Activated gamma-delta T cell treated with Interleukin-2 at 50 U/mL for 16 hours (primary cell): Measurements from ENCODE around the gene MIF.
"Not testable (repeated sequence)": the region's sequence is repeated elsewhere in the genome, so short reads cannot be mapped to it uniquely, and the experiment has no call there.

Experiments
- DNase-seq: peaks from one replicate; pipeline ENCODE4 v3.0.0-alpha.2; 2020

The MIF gene

DNA sequence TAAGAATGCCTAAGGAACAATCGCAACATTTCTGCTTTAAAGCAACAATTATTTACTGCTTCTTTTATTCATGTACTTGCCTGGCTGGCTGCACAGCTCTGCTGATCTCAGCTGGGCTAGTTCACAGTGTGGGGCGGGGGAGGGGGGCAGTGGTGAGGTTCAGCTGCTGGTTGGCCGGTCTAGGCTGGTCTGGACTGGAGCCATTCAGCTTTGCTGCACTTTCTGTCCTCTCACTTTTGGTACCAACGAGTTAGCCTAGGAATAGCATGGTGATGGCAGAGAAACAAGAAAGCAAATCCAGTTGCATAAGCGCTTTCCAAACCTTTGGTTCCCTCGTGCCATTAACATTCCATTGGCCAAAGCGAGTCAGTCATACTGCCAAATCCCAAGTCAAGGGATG, 16.0 kb upstream of the MIF start:
- no peak for DNase-seq

DNA sequence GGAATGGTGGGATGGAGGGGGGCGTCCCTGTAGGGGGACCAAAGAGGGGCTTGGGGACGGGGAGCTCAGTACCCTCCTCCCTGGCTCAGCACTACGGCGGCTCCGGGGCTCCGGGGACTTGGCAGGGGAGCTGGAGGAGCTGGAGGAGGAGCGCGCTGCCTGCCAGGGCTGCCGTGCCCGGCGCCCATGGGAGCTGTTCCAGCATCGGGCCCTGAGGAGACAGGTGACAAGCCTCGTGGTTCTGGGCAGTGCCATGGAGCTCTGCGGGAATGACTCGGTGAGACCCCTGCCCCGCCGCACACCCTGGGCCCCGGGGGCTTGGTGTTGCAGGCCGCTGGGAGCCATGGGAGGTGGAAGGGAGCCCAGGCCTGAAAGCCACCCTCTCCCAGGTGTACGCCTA, 11.8 kb upstream of the MIF start:
- DNase-seq, result no peak

DNA sequence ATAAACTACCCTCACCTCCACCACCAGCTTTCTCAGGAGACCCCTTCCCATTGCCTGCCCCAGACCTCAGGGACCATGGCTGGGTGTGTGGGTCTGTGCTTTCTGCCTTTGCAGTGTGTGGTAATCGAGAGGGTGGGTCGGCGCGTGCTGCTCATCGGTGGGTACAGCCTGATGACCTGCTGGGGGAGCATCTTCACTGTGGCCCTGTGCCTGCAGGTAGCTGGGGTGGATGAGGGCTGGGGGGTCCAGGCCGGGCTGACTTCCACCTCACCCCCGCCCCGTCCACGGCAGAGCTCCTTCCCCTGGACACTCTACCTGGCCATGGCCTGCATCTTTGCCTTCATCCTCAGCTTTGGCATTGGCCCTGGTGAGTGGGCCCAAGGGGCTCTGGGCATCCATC, 10.5 kb upstream of the MIF start:
- DNase-seq, result no peak

DNA sequence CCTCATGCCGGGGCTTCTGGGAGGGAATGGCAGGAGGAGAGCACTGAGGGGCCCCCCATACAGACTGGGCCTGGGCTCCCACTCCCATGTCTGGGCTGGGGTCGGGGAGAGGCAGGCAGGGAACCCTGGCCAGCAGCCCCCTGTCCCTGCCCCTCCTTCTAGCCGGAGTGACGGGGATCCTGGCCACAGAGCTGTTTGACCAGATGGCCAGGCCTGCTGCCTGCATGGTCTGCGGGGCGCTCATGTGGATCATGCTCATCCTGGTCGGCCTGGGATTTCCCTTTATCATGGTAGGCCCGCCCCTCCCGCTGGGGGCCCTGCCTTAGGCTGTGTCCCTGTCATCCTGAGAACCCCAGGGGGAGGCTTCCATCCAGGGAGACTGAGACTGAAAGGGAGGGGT, 10.0 kb upstream of the MIF start:
- no peak for DNase-seq

DNA sequence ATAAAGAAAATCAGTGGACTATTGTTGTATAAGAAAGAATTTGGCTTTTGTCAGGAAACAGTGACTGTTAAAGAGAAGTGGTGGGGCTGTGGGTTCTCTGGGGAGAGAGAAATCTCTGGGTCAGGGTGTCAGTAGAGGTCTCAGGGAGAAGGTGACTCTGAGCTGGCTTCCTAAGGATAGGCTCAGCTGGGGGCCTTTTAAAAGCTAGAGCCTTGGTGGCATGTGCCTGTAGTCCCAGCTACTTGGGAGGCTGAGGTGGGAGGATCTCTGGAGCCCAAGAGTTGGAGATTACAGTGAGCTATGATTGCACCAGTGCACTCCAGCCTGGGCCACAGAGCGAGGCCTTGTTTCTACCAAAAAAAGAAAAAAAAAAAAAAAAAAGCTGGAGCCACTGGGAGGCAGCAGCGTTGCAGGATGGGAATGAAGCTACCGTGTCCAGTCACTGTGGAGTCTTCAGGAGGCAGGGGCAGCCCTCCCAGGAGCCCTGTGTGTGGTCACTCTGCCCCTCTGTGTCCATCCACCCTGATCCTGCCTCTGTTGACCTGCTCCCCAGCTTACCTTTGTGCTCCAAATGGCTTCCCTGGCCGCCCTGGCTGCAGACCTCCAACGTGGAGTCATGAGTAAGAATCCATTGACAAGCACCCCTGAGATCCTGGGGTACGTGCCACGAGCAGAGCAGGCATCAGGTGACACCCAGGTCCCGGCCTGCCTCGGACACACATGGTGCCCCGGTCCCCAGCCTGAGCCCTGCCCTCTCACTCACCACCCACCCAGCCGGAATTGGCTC, 5.4 kb upstream of the MIF start:
- DNase-seq, result no peak

DNA sequence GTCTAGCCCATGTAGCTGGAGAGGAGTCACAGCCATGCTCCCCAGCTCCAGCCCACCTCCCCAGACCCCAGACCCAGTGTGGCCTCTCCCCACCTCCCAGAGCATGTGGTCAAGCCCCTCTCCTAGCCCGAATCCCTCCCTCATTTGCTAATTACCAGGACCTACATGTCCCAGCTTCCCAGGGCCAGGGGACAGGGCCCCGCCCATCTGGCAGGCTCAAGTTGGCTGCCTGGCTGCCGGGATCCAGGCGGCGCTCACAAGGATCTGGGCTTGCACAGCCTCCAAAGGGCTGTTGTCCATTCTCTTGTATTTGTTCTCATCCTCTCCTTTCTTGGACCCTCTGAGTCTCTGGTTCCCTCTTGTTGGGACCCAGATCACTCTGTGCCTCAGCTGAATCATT, 4.6 kb upstream of the MIF start:
- no peak for DNase-seq

DNA sequence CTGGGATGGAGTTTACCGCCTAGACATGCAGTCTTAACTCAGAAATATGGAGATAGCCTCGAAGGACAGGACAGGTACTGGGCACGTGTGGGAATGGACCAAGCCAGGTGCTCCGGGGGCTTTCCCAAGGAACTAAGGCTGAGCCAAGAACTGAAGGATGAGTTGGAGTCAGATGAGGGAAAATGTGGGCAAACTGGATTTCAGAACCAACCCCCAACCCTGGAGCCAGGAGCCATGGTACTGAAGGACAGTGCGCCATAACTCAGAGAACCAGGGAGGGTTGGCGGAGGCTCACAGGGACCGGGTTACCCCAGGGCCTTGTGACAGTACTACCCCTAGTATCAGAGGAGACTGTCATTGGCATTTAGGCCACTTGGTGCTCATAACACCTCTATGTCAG, 2.5 kb upstream of the MIF start:
- DNase-seq, result no peak

DNA sequence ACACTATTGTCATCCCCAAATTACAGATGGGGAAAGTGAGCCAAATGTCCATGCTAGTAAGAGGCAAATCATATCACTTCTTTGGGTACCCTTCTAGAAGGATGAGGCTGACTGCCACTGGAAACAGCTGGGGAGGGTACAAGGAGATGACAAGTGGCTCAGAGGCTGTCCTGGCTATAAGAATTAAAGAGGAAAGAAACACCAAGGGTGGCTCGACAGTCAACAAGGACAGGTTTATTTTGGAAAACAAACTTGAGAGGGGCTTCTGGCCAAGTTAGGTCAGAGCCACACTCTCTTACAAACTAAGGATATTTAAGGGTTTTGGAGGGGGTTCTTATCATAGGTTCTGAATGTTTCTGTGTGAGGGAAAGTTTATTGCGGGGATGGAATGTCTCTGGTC, 2.1 kb upstream of the MIF start:
- DNase-seq, result no peak

DNA sequence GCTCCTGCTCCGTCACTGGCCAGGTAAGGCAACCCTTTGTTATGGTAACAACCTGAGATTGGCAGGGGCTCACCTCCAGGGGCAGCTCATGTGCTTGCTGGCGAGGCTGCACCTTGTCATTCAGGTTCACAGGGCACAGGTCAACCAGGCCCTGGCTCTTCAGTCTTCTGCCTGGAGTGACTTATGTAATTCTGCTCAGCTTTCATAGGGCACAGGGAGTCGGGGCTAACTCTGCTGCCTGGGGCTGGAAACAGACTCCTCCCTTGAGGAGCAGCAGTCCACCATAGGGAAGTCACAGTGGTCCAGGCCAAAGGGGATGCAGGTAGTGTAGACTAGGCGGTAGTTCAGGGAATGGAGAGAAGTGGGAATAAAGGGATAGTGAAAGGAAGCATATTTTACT, 1.5 kb upstream of the MIF start:
- no peak for DNase-seq

DNA sequence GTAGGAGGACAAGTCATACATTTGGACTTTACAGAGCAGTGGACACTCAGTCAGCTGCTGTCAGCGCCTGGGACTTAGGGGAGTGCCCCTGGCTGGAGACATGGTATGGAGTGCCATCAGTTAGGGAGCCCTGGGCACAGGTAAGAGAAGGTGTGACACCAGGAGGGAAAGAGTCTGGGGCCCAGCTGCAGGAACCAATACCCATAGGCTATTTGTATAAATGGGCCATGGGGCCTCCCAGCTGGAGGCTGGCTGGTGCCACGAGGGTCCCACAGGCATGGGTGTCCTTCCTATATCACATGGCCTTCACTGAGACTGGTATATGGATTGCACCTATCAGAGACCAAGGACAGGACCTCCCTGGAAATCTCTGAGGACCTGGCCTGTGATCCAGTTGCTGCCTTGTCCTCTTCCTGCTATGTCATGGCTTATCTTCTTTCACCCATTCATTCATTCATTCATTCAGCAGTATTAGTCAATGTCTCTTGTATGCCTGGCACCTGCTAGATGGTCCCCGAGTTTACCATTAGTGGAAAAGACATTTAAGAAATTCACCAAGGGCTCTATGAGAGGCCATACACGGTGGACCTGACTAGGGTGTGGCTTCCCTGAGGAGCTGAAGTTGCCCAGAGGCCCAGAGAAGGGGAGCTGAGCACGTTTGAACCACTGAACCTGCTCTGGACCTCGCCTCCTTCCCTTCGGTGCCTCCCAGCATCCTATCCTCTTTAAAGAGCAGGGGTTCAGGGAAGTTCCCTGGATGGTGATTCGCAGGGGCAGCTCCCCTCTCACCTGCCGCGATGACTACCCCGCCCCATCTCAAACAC, 850 bp upstream of the MIF start:
- DNase-seq, result no peak

DNA sequence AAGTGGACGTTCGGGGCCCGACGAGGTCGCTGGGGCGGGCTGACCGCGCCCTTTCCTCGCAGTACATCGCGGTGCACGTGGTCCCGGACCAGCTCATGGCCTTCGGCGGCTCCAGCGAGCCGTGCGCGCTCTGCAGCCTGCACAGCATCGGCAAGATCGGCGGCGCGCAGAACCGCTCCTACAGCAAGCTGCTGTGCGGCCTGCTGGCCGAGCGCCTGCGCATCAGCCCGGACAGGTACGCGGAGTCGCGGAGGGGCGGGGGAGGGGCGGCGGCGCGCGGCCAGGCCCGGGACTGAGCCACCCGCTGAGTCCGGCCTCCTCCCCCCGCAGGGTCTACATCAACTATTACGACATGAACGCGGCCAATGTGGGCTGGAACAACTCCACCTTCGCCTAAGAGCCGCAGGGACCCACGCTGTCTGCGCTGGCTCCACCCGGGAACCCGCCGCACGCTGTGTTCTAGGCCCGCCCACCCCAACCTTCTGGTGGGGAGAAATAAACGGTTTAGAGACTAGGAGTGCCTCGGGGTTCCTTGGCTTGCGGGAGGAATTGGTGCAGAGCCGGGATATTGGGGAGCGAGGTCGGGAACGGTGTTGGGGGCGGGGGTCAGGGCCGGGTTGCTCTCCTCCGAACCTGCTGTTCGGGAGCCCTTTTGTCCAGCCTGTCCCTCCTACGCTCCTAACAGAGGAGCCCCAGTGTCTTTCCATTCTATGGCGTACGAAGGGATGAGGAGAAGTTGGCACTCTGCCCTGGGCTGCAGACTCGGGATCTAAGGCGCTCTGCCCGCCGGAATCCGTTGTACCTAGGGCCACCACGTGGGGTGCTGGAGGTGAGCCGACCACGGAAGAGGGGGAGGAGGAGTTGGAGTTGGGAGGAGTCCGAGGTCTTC, 771 bp downstream of the MIF start:
- peak; percentile 49 for DNase-seq

DNA sequence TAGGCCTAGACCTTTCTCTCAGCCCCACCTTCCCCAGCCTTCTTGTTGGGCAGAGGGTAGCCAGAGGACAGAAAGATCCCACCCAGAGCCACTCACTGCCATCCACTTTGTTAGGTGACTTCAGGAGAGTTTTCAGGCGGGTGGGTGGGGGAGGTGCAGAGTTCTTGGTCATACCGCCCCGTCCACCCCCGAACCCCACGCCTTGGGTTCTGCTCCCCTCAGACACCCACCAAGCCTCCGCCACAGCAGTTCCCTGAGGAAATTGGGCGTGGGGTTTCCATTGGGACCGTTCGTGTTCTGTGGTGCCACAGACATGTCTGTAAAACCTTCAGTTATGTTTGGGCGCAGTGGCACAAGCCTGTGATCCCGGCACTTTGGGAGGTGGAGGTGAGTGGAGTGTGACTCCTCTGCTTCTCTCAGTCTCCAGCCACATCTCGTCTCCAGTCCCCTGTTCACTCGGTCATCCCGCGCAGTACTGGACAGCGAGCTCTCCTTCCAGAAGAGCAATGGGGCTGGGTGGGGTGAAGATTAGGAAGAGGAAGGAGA, 1.5 kb downstream of the MIF start:
- no peak for DNase-seq

DNA sequence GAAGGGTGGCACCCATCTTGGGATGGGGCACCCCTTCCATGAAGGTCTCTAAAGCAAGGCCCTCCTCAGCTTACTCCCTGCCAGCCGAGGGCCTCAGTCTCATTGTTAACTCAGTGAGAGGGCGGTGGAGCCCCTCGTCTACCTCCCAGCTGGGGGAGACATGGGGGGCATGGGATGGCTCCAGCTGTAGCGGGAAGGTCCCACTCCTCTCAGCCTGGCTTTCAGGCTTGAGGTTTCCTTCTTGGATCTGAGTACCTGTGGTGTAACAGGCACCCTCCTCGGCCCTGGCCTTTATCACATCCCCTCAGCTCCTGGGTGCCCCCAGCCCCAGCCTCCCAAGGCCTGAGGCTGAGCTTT, 2.0 kb downstream of the MIF start:
- no peak for DNase-seq

DNA sequence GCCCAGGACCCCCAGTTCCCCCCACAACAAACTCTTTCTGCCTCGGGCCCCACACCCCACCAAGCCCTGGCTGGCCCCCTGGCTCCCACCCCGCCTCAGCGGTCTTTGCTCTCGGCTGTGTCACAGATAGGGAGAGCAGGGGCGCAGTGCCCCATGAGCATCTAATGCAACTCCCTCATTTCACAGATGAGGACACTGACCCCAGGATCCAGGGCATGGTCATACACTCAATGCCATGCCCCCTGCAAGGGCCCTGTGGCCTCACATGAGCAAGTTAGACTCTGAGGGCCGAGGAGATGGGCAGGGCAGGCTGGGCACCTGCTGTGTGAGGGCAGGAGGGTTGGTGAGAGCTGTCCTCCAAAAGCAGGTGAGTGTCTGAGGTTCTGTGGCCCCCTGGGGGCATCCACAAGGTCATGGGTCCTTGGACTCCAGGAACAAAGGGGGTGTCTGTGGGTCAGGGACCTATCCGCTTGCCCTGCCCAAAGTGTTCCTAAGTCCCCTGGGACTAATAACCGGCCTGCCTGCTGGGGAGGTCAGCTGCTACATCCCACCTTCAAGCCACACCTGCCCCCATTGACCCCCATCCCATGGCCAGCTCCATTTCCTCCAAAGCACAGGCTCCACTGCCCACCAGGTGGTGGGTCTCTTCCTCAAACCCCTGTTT, 2.5 kb downstream of the MIF start:
- no peak for DNase-seq

DNA sequence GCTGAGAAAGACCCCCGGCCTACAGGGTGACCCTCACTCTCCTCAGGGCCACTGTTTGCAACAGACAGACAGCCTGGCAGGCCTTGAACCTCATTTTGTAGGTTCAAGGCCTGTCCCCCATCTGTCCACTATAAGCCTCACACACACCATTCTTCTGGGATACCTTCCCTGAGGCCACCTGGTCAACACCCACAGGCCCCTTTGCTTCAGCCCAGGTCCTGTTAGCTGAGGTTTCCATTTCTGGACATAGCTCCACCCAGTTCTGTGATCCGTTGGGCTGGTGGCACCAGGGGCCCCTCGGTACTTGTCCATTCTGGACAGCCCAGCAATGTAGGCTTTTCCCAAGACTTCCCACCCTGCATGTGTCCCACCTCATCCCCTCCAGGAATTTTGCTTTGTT, 3.1 kb downstream of the MIF start:
- no peak for DNase-seq

DNA sequence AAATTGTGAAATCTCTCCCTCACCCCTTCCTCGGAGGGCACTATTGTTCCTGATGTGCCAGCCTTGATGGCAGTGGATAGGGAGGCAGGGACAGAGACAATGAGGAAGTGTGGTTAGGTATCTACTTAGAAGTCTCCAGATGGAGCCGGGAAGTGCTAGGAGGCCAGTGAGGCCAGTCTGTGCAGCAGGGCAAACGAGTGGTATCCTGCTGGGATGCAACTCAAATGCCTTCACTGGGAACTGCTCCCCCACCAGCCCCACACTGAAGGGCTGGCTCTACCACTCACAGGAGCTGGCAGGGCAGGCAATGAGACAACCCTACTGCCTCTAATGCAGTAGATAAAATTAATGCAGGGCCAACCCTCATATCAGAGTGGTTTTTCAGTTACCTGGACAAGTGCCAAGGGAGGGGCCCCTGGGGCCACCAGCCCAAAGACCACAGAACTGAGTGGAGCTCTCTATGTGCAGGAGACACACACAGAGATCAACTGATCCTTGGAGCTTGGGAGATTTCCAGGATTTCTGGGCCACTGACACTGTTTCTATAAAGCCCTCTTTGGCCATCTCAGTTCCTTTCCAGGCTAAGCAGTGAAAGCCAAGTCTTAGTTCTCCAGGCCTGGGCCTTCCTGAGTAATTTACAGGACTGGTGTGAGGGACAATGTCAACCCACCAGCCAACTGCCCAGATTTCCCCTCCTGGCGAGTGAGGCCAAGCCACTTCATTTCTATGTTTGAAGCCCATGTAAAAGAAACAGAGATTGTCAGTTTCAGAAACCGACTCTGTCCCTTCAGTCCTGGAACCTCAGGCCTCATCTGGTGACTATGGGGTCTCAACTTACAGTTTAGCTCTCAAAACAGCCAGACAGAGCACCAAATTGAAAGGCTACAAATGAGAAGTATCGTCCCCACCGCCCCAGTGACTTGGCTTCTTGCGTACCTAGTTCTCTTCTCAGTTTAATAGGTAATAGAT, 4.1 kb downstream of the MIF start:
- no peak for DNase-seq

DNA sequence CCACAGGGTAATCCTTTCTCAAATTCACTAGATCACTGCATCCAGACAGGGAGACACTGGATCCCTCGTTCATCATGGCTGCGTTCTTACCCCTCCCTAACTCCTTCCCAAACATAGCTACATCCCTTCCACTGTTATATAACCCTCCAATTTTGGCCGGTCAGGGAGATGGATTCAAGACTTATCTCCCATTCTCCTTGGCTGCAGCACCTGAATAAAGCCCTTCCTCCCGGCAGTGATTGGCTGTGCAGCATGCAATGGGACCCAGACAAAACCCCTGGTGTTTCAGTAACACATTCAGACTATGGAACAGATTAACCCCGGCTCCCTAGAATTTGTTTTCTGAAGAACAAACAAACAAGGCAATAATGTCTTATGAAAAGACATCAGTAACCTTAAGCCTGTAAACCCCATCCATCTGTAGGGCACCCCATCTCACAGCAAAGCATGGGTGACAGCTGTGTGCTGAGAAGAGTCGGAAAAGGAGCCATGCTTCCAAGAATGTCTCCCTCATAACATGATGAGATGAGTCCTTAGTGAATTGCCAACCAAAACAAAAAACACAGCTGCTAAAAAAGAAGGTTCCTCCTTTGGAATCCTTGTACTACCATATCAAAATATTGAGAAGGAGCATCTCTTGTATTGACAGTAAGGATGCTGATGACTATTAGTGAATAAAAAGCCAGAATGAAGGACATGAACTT, 5.0 kb downstream of the MIF start:
- no peak for DNase-seq

DNA sequence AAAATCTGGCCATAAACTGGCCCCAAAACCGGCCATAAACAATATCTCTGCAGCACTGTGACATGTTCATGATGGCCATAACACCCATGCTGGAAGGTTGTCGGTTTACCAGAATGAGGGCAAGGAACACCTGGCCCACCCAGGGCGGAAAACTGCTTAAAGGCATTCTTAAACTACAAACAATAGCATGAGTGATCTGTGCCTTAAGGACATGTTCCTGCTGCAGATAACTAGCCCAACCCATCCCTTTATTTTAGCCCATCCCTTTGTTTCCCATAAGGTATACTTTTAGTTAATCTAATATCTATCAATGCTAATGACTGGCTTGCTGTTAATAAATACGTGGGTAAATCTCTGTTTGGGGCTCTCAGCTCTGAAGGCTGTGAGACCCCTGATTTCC, 6.0 kb downstream of the MIF start:
- DNase-seq, result not testable (repeated sequence)

DNA sequence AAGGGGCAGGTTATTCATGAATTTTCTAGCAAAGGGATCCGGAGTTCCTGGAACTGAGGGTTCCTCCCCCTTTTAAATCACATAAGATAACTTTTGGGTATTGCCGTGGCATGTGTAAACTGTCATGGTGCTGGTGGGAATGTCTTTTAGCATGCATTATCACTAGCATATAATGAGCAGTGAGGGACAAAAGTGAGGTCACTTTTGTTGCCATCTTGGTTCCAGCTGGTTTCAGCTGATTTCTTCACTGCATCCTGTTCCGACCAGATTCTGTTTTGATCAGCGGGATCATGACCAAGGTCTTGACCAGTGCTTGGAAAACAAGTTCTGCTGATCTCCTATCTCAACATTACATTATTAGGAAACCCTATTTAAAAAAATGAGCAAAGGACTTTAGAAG, 7.4 kb downstream of the MIF start:
- DNase-seq, result no peak

DNA sequence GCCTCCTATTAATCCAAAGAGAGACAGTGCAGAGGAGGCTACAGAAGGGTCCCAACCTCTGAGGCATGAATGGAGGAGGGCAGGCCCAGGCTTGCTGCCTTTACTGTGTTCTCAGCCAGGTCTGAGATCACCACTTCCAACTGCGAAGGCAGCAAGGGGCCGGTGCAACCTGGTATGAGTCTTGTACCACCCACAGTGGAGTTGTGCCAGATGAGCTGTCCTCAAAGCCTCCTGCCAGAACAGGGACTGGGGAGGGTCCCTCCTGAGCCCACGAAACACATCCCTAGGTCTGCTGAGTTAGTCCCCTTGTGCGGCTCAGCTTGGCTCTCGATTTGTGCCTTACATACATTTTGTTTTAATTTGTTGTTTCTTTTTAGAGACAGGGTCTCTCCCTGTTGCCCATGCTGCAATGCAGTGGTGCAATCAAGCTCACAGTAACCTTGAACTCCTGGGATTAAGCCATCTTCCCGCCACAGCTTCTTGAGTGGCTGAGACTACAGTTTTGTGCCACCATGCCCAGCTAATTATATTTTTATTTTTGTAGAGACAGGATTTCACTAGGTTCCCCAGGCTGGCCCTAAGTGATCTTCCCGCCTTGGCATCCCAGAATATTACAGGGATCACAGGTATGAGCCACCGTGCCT, 9.3 kb downstream of the MIF start:
- no peak for DNase-seq
